ENCODE results near the gene ADAM15. TPM values are rescaled to one million over a fixed set of nuclear protein-coding genes. Genes with fewer than 3 reads are reported as not detected.

Gene ADAM15
- total and polyA plus RNA-seq, 12 donors: 46.7 to 305 (median 65.0) TPM

DNA sequence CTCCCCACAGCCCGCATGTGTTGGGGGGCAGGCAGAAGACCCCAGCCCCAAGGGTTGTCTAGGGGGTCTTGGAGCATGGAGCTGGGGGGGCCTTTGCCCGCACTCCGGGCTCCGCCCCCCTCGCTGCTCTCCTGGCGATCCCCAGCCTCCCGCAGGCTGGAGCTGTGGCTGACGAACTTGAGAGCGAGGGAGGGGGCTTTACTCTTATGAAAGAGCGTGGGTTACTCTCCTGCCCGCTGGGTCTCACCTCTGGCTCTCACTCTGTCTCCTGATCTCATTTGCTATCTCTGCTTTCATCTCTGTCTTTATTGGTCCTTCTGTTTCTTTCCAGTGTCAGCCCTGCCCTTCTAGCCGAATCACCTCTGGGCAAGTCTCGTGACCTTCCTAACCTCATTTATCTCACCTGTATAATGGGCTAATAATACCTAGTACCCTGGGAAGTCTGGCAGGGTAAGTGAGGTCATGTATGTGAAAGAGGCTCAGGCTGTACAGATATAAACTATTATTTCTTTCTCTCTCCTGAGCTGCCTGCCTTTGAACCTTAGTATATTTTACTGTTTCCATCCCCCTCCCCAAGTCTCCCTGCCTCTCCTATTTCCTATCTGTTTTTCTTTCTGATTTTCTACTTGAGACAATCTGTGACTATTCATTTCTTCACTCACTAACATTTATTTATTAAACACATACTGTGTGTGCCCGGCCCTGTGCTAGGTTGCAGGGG, 13.2 kb downstream of the ADAM15 start:
- Histone ChIP-seq H3K4me3 (peak overlapping the region; percentile 43 to 97 (median 84)), H3K36me3 (peaks cover 0 to 34% (median 11%) of the 10 kb centered on the region in 9 donors), H3K9me3 (no peaks in the 10 kb centered on the region), H3K27me3 (no peaks in the 10 kb centered on the region), H3K27ac (peak overlapping the region in 9 of 10 donors; percentile 23 to 91 (median 76)), H3K4me1 (peaks cover 16 to 47% (median 33%) of the 10 kb centered on the region in 9 donors)
- intact Hi-C loops (cut with DNase I): loop anchor here in 3 of 10 donors (5.0 to 10.0 kb wide), 2 partner anchors 59 to 92 kb away; partner anchors contain the start of genes CKS1B (in 2 of the 3), SHC1 (in 2 of the 3) and ZBTB7B (in 1 of the 3)
- TF ChIP-seq, protein P1, sequence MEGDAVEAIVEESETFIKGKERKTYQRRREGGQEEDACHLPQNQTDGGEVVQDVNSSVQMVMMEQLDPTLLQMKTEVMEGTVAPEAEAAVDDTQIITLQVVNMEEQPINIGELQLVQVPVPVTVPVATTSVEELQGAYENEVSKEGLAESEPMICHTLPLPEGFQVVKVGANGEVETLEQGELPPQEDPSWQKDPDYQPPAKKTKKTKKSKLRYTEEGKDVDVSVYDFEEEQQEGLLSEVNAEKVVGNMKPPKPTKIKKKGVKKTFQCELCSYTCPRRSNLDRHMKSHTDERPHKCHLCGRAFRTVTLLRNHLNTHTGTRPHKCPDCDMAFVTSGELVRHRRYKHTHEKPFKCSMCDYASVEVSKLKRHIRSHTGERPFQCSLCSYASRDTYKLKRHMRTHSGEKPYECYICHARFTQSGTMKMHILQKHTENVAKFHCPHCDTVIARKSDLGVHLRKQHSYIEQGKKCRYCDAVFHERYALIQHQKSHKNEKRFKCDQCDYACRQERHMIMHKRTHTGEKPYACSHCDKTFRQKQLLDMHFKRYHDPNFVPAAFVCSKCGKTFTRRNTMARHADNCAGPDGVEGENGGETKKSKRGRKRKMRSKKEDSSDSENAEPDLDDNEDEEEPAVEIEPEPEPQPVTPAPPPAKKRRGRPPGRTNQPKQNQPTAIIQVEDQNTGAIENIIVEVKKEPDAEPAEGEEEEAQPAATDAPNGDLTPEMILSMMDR (IDR thresholded peaks at IDR 0.05): no peak
- 19 to 22% methylated on average over 10 to 14 of the region's 14 CpGs for WGBS, 2 donors
- ATAC-seq (peak in 3 of 8 donors; percentile 4 to 14 (median 6)), DNase-seq (no peak)

GRCh38 chr1:155064832-155065429, 13.8 kb downstream of the ADAM15 start:
- intact Hi-C loops (cut with DNase I): loop anchor here in 4 of 10 donors (5.0 to 10.0 kb wide), 3 partner anchors 60 to 333 kb away; partner anchors contain the start of genes CKS1B (in 2 of the 4), SHC1 (in 2 of the 4) and ZBTB7B (in 1 of the 4)
- DNase-seq: no peak

DNA sequence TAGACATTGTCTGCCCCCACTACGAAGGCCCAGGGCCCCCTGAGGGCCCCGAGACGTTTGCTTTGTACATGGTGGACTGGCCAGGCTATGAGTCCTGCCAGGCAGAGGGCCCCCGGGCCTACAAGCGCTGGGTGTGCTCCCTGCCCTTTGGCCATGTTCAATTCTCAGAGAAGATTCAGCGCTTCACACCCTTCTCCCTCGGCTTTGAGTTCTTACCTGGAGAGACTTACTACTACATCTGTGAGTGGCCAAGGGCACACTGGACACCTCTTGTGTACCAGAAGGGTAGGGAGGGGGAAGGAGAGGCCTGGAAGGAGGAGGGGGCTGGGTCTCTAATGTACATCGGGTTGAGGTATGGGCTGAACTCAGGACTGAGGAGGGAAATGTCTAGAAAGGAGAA, 15.7 kb downstream of the ADAM15 start:
- DNase-seq: no peak
- H3K4me1 ChIP-seq: peaks cover 16 to 47% (median 36%) of the 10 kb centered on the region in 9 donors
- WGBS, 2 donors: 90% methylated on average over 8 of the region's 8 CpGs

More at GRCh38 chr1:155064832-155065429, 13.8 kb downstream of the ADAM15 start:
- TF ChIP-seq, protein P1 (IDR thresholded peaks at IDR 0.05): no peak
- no peak for ATAC-seq
- H3K36me3 ChIP-seq: peaks cover 0 to 30% (median 8%) of the 10 kb centered on the region in 9 donors
- peaks cover 16 to 46% (median 33%) of the 10 kb centered on the region in 9 donors for H3K4me1 ChIP-seq
- H3K27me3 ChIP-seq: no peaks in the 10 kb centered on the region
- no peak overlapping the region for H3K27ac ChIP-seq
- peak overlapping the region in 1 of 10 donors; percentile 85 for H3K4me3 ChIP-seq
- H3K9me3 ChIP-seq: no peaks in the 10 kb centered on the region
- 78 to 86% methylated on average over 5 of the region's 5 CpGs for WGBS, 2 donors

GRCh38 chr1:155068599-155068998, 17.5 kb downstream of the ADAM15 start:
- Histone ChIP-seq H3K4me1 (peaks cover 0 to 28% (median 20%) of the 10 kb centered on the region in 9 donors), H3K4me3 (no peak overlapping the region), H3K9me3 (no peaks in the 10 kb centered on the region), H3K27me3 (no peaks in the 10 kb centered on the region), H3K27ac (no peak overlapping the region), H3K36me3 (peaks cover 0 to 10% (median 0%) of the 10 kb centered on the region in 9 donors)
- ATAC-seq: no peak
- DNase-seq: no peak
- TF ChIP-seq, protein P1 (IDR thresholded peaks at IDR 0.05): no peak
- 97 to 98% methylated on average over 3 of the region's 3 CpGs for WGBS, 2 donors
- intact Hi-C loops (cut with DNase I): loop anchor here in 2 of 10 donors (5.0 to 10.0 kb wide), 2 partner anchors 64 to 336 kb away; partner anchors contain the start of gene ZBTB7B (in 1 of the 2)

More for the DNA sequence above, 15.7 kb downstream of the ADAM15 start:
- peaks cover 0 to 15% (median 0%) of the 10 kb centered on the region in 9 donors for H3K36me3 ChIP-seq
- ATAC-seq: no peak
- H3K4me3 ChIP-seq: no peak overlapping the region
- no peak overlapping the region for H3K27ac ChIP-seq
- TF ChIP-seq, protein P1 (IDR thresholded peaks at IDR 0.05): no peak
- H3K27me3 ChIP-seq: no peaks in the 10 kb centered on the region
- intact Hi-C loops (cut with DNase I): loop anchor here in 2 of 10 donors (5.0 to 10.0 kb wide), 2 partner anchors 62 to 334 kb away; partner anchors contain the start of gene ZBTB7B (in 1 of the 2)
- no peaks in the 10 kb centered on the region for H3K9me3 ChIP-seq

Measured in heart right ventricle (tissue), 16 donors.